ENCODE results near the gene USP34. TPM values are rescaled to one million over a fixed set of nuclear protein-coding genes. Genes with fewer than 3 reads are reported as not detected.
"Not testable (repeated sequence)": the region's sequence is repeated elsewhere in the genome, so short reads cannot be mapped to it uniquely, and the experiment has no call there.

The USP34 gene
- total RNA-seq (2014; rRNA removed; shearing (Covaris generic)), result 60.3 and 70.0 TPM in 2 replicates

DNA sequence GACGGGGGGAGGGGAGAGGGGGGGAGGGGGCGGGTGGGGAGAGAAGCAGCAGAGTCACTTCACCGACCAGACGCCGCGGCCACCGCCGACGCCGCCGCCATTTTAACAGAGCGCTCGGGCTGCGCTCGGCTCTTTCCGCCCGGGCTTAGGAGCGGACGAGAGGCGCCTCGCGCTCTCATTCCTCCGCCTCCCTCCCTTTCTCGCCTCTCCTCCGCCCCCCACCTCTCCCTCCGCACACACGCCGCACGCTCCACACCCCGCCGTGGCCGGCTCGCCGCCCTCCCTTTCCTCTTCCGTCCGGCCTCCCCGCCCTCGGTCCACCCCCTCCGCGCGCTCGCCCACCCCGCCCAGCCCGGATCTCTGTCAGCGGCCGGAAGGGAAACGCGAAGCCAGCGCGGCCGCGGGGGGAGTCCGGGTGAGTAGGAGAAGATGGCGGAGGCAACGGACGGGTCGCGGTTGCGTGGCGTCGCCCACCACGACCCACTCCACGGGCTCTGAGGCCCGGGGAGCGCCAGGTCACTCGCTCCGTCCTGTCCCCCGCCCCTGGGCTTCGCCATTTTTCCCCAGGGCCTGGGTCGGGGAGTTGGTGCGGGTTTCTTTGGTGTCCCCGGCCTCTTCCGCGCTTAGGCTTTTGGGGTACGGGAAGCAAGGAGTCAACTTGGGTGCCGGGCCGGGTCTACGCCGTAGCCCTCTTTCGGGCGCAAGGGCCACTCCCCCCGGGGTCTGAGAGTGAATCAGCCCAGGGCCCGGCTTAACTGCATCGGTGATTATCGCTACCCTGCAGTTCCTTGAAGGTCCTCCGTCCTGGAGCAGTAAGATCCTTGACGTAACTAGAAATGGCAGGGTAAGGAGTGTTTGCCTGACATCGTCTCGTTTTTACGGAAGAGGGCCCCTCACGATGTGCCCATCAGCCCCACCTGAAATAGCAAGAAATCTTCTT lies at the start of gene USP34:
Gene USP34, minus strand, starts transcription at position 123 of the 940 bp plus-strand sequence. CDS start 395 bp downstream, outside the sequence.
- DNase-seq (ENCODE audit: low read depth), result peak; percentile 95

DNA sequence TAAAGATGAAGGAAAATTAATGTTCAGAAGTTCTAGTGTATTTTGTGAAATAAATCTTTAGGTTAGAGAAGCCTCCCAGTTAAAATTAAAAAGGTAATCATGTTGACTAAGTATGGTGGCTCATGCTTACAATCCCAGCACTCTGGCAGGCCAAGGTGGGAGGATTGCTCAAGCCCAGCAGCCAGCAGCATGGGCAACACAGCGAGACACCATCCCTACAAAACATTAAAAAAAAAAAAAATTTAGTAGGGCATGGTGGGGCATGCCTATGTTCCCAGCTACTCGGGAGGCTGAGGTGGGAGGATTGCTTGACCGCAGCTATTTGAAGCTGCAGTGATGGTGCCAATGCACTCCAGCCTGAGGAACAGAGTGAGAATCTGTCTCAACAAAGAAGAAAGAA lies 49.4 kb upstream of the USP34 start:
- no peak for DNase-seq (ENCODE audit: low read depth)

DNA sequence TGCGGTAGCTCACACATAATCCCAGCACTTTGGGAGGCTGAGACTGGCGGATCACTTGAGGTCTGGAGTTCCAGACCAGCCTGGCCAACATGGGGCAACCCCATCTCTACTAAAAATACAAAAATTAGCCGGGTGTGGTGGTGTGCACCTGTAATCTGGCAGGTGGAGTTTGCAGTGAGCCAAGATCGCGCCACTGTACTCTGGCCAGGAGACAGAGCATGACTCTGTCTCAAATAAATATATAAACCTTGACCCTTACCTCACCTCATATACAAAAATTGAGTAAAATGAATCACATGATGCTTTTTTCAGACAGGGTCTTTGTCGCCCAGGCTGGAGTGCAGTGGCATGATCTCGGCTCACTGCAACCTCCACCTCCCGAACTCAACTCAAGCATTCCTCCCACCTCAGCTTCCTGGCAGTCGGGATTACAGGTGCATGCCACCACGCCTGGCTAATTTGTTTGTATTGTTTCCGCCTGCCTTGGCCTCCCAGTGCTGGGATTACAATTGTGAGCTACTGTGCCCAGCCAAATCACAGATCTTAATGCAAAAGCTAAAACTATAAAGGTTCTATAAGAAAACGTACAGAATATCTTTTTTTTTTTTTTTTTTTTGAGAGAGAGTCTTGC lies 42.0 kb upstream of the USP34 start:
- no peak for DNase-seq (ENCODE audit: low read depth)

GRCh38 chr2:61510674-61511671 lies 40.1 kb upstream of the USP34 start:
- no peak for DNase-seq (ENCODE audit: low read depth)

- DNase-seq (ENCODE audit: low read depth), result no peak
Observed at GRCh38 chr2:61504949-61505348, 34.1 kb upstream of the USP34 start.

DNA sequence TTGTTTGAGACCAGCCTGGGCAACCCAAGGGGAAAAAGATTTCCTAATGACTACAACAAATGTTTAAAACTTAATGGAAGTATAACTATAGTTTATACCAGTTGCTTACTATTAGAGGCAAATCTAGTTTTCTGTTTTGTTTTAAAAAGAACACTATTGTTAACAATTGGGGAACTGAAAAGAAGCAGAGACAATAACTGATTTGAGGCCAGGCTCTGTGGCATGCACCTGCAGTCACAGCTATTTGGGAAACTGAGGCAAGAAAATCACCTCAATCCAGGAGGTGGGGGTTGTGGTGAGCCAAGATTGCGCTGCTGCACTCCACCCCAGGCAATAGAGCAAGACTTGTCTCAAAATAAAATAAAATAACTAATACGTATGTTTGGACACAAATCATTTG lies 28.2 kb upstream of the USP34 start:
- no peak for DNase-seq (ENCODE audit: low read depth)

DNA sequence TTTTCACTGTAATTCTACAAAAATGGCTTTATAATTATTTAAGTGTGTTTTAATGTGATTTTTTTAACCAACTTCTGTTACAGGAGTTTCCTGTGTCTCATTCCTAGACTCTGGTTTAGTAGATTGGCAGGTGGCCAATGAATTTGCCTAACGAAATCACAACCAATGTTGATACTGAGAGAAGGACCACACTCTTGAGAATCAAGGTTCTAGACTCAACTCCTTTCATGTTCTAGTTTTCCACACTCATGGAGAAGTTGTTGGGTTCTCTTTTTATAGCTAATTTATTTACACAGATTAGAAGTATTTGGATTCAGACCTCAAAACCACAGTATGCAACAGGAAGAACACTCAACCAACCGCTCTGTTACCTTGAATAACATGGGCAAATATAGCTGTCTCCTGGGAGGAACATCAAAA lies 22.6 kb upstream of the USP34 start:
- DNase-seq (ENCODE audit: low read depth), result peak; percentile 29

DNA sequence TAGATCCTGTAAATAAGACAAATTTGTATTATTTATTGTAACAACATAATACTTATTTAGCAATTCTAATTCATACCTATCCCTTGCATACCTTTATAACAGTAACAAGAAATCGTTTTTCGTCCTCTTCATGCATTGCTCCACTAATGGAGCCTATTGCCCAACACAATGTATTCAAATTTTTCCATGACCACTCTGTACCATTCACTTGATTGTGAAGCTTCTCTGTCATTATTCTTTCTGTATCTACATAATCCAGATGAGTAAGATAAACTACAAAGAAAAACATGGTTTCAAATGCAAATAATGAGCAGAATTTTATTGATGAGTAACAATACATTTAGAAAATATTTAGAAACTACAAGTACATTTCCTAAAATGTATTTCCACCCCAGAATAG lies 21.6 kb upstream of the USP34 start:
- no peak for DNase-seq (ENCODE audit: low read depth)

GRCh38 chr2:61485281-61485680 lies 14.4 kb upstream of the USP34 start:
- no peak for DNase-seq (ENCODE audit: low read depth)

GRCh38 chr2:61478086-61478485 lies 7.2 kb upstream of the USP34 start:
- DNase-seq (ENCODE audit: low read depth), result no peak

DNA sequence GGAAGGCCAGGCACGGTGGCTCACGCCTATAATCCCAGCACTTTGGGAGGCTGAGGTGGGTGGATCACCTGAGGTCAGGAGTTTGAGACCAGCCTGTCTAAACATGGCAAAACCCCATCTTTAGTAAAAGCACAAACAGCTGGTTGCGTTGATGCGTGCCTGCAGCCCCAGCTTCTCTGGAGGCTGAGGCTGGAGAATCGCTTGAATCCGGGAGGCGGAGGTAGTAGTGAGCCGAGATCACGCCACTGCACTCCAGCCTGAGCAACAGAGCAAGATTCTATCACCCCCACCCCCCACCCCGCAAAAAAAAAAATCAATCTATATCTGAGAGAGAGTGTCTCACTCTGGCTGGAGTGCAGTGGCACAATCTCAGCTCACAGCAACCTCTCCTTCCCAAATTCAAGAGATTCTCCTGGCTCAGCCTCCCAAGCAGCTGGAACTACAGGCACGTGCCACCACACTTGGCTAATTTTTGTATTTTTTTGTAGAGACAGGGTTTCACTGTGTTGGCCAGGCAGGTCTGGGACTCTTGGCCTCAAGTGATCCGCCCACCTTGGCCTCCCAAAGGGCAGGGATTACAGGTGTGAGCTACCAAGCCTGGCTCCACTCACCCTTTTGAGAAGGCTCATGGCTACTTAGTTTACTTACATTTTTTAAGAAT lies 6.2 kb upstream of the USP34 start:
- not testable (repeated sequence) for DNase-seq (ENCODE audit: low read depth)

DNA sequence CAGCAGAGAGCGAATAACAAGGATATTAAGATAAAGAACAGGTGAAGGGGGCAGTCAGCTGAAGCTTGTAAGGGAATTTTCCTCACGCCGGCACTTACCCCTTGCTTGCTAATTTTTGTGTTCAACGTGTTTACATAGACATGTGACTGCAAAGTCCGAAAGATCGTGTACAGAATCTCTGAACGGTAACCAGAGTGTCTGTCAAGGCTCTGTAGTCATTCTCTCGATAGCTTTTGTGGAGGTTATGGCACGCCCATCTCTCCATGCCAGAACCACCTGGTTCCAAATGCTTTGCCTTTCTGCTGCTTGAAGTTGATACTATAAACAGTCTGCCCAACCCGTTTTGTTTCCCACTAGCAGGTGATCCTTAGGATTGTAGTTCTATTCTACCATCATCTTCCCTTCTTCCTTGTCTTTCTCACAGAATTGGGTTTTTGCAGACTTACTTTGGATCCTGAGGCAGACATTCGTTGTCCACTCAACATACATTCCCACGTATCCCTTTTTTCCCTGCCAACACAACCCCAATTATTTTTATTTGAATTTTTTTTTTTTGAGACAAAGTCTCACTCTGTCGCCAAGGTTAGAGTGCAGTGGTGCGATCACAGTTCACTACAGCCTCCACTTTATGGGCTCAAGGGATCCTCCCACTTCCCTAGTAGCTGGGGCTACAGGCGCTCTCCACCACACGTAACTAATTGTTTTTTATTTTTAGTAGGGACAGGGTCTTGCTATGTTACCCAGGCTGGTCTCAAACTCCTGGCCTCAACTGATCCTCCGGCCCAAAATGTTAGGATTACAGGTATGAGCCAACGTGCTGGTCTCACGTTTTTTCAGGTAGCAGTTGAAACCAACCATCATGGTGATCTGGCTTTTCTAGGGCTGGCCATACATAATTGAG lies 1.3 kb upstream of the USP34 start:
- peak; percentile 31 for DNase-seq (ENCODE audit: low read depth)

GRCh38 chr2:61470122-61470951 lies 550 bp downstream of the USP34 start:
- peak; percentile 77 for DNase-seq (ENCODE audit: low read depth)

- peak; percentile 8 for DNase-seq (ENCODE audit: low read depth)
Observed at GRCh38 chr2:61469424-61470121, 1.3 kb downstream of the USP34 start.

- DNase-seq (ENCODE audit: low read depth), result not testable (repeated sequence)
Observed at GRCh38 chr2:61468231-61468630, 2.7 kb downstream of the USP34 start.

GRCh38 chr2:61465045-61465444 lies 5.8 kb downstream of the USP34 start:
- no peak for DNase-seq (ENCODE audit: low read depth)

DNA sequence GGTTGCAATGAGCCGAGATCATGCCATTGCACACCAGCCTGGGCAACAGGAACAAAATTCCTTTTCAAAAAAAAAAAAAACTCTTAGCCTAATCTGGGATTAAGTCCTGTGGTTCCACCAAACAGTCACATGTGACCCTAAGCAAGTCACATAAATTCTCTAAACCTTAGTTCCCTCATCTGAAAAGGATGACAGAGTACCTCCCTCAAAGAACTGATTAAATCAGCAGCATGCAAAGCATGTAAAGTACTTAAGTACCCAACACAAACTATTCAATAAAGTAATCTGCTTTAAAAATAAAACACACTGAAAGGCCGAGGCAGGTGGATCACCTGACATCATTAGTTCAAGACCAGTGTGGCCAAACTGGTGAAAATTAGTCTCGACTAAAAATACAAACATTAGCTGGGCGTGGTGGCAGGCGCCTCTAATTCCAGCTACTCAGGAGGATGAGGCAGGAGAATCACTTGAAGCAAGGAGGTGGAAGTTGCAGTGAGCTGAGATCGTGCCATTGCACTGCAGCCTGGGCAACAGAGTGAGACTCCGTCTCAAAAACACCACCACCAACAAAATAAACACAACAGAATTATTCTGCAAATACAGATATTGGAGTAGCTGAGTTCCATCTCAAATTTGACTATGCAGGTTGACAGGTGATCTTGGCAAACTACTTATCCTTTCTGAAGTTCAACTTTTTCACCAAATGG lies 7.0 kb downstream of the USP34 start:
- DNase-seq (ENCODE audit: low read depth), result no peak

DNA sequence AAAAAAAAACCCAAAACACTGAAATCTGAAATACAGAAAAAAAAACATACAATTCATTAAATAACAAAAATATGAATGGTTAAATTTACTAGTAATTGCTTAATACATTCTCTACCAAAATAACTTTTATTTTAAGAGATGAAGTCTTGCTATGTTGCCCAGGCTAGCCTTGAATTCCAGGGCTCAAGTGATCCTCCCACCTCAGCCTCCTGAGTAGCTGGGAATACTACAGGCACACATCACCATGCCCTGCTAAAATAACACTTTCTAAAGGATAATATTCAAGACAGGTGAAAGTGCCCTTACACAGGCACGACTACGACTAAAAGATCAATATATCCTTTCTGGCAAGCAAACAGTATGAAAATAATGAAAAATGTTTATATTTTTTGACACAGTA lies 9.5 kb downstream of the USP34 start:
- no peak for DNase-seq (ENCODE audit: low read depth)

Data from RPMI7951 (cell line).